Loucy (cell line): ENCODE measurements around the gene RHBDD2.

Experiments
- H2AFZ ChIP-seq: fragments of 200-600 bp; sonication (generic); 2 replicates; pipeline ENCODE4 v1.6.0; 2016; ENCODE audit warnings: antibody characterized with exemption, mild to moderate bottlenecking, low read length, moderate library complexity
- H3F3A ChIP-seq: fragments of 200-600 bp; 2 replicates; pipeline ENCODE4 v1.6.0; 2016; ENCODE audit warnings: antibody characterized with exemption, low read depth, mild to moderate bottlenecking
- H3K27me3 ChIP-seq: fragments of 200-600 bp; sonication (generic); 2 replicates; pipeline ENCODE4 v1.6.1; 2014; ENCODE audit warnings: low read length, mild to moderate bottlenecking; ENCODE audit not compliant: insufficient read depth, poor library complexity, severe bottlenecking
- H3K36me3 ChIP-seq: fragments of 200-600 bp; sonication (generic); 2 replicates; pipeline ENCODE4 v1.6.1; 2016; ENCODE audit warnings: low read length; ENCODE audit not compliant: insufficient read depth
- H3K4me1 ChIP-seq: fragments of 200-600 bp; sonication (generic); 2 replicates; pipeline ENCODE4 v1.5.1; 2014; ENCODE audit warnings: low read length, mild to moderate bottlenecking; ENCODE audit not compliant: insufficient read depth, poor library complexity, severe bottlenecking
- H3K4me2 ChIP-seq: fragments of 200-600 bp; sonication (generic); 2 replicates; pipeline ENCODE4 v1.6.0; 2014; ENCODE audit warnings: antibody characterized with exemption, low read length, low read depth, mild to moderate bottlenecking; ENCODE audit not compliant: poor library complexity, severe bottlenecking
- H3K4me3 ChIP-seq: fragments of 200-600 bp; sonication (generic); 2 replicates; pipeline ENCODE4 v1.5.1; 2014; ENCODE audit warnings: low read length, mild to moderate bottlenecking, mixed read lengths; ENCODE audit not compliant: poor library complexity, severe bottlenecking
- H3K79me2 ChIP-seq: fragments of 200-600 bp; sonication (generic); 2 replicates; pipeline ENCODE4 v1.6.1; 2014; ENCODE audit warnings: low read length; ENCODE audit not compliant: insufficient read depth
- H3K9ac ChIP-seq: fragments of 200-600 bp; sonication (generic); 2 replicates; pipeline ENCODE4 v1.6.0; 2014; ENCODE audit warnings: mild to moderate bottlenecking, low read depth, low read length, moderate library complexity; ENCODE audit not compliant: poor library complexity, severe bottlenecking
- H3K9me2 ChIP-seq: fragments of 200-600 bp; sonication (generic); replicated peaks from 2 replicates; pipeline ENCODE4 v1.6.1; 2016; ENCODE audit warnings: low read depth, low read length, mixed read lengths
- H3K9me3 ChIP-seq: fragments of 200-600 bp; sonication (generic); 2 replicates; pipeline ENCODE4 v1.6.1; 2014; ENCODE audit warnings: mild to moderate bottlenecking, antibody characterized with exemption, low read length, low read depth; ENCODE audit not compliant: insufficient read depth
- H4K20me1 ChIP-seq: fragments of 200-600 bp; sonication (generic); 2 replicates; pipeline ENCODE4 v1.6.0; 2014; ENCODE audit warnings: antibody characterized with exemption, low read length, mild to moderate bottlenecking; ENCODE audit not compliant: insufficient read depth, poor library complexity, severe bottlenecking
- EZH2phosphoT487 ChIP-seq: fragments of 200-600 bp; IDR thresholded peaks from 2 replicates; pipeline ENCODE4 v1.6.1; 2018; ENCODE audit warnings: antibody characterized with exemption, mild to moderate bottlenecking, moderate library complexity, borderline replicate concordance
- TF ChIP-seq, protein P1 (sequence below): fragments of 200-600 bp; sonication (generic); conservative IDR thresholded peaks from 2 replicates; pipeline ENCODE4 v1.5.1; 2014; ENCODE audit warnings: mild to moderate bottlenecking, antibody characterized with exemption, low read length

The RHBDD2 gene

DNA sequence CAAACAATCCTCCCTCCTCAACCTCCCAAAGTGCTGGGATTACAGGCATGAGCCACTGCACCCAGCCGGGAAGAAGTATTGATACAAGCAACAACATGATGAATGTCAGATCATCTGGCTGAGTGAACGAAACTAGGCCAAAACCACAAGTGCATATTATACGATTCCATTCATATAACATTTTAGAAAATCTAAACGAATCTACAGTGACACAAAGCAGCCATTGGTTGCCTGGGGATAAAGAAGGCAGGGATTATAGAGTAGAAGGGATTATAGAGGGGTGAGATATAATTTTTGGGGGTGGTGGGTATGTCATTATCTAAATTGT lies 11.5 kb upstream of the RHBDD2 start:
- H3K79me2 ChIP-seq: no peaks in the 10 kb centered on the region
- no peak overlapping the region for H3K4me2 ChIP-seq

DNA sequence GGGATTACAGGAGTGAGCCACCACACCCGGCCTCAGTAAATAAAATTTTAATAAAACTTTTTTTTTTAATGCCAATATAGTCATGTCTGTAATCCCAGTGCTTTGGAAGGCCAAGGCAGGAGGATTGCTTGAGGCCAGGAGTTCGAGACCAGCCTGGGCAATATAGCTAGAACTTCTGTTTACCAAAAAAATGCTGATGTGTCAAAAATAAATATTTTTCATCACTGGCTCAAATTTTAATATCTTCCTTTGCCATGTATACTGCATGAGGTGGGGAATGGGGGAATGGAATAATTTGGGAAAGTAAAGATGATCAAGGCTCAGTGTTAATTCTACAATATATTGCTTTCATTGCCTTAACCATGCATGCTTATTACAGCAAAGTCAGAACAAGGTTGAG lies 10.7 kb upstream of the RHBDD2 start:
- Histone ChIP-seq H3K4me2 (no peak overlapping the region), H3K79me2 (no peaks in the 10 kb centered on the region), H3F3A (no peaks in the 10 kb centered on the region), H4K20me1 (no peaks in the 10 kb centered on the region), H3K4me3 (no peak overlapping the region), H3K9me2 (no peaks in the 10 kb centered on the region), H3K9me3 (no peaks in the 10 kb centered on the region), H3K9ac (no peak overlapping the region), H3K27me3 (no peaks in the 10 kb centered on the region), H3K36me3 (no peaks in the 10 kb centered on the region), H3K4me1 (no peaks in the 10 kb centered on the region), H2AFZ (no peak overlapping the region)
- TF ChIP-seq, protein P1, sequence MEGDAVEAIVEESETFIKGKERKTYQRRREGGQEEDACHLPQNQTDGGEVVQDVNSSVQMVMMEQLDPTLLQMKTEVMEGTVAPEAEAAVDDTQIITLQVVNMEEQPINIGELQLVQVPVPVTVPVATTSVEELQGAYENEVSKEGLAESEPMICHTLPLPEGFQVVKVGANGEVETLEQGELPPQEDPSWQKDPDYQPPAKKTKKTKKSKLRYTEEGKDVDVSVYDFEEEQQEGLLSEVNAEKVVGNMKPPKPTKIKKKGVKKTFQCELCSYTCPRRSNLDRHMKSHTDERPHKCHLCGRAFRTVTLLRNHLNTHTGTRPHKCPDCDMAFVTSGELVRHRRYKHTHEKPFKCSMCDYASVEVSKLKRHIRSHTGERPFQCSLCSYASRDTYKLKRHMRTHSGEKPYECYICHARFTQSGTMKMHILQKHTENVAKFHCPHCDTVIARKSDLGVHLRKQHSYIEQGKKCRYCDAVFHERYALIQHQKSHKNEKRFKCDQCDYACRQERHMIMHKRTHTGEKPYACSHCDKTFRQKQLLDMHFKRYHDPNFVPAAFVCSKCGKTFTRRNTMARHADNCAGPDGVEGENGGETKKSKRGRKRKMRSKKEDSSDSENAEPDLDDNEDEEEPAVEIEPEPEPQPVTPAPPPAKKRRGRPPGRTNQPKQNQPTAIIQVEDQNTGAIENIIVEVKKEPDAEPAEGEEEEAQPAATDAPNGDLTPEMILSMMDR: no peak
- TF ChIP-seq EZH2phosphoT487: no peak

More for the DNA sequence above, 11.5 kb upstream of the RHBDD2 start:
- H3K36me3 ChIP-seq: no peaks in the 10 kb centered on the region
- H3K9ac ChIP-seq: no peak overlapping the region
- no peaks in the 10 kb centered on the region for H3K4me1 ChIP-seq
- H3K27me3 ChIP-seq: no peaks in the 10 kb centered on the region
- TF ChIP-seq, protein P1: no peak
- no peak for TF ChIP-seq EZH2phosphoT487
- no peak overlapping the region for H3K4me3 ChIP-seq
- no peak overlapping the region for H2AFZ ChIP-seq
- no peaks in the 10 kb centered on the region for H4K20me1 ChIP-seq
- no peaks in the 10 kb centered on the region for H3K9me2 ChIP-seq
- H3F3A ChIP-seq: no peaks in the 10 kb centered on the region
- H3K9me3 ChIP-seq: no peaks in the 10 kb centered on the region

DNA sequence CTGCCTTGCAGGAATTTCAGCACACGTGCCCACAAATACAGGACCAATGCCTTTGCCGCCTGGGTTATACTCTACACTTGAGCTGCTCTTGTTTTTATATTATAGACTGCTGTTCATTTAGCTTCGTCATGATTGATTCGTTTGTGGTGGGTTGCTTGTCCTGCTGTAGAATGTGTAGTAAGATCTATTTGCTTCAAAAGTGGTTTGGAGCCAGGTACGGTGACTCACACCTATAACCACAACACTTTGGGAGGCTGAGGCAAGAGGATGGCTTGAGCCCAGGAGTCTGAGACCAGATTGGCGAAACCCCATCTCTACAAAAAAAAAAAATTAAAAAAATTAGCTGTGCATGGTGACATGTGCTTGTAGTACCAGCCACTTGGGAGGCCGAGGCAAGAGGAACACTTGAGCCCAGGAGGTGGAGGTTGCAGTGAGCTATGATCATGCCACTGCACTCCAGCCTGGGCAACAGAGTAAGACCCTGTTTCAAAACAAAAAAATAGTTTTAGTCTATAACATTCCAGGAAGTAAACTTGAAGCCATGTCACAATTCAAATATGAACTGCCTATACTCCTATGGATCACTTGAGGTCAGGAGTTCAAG lies 9.0 kb upstream of the RHBDD2 start:
- no peak overlapping the region for H3K9ac ChIP-seq
- no peaks in the 10 kb centered on the region for H3F3A ChIP-seq
- TF ChIP-seq, protein P1: no peak
- TF ChIP-seq EZH2phosphoT487: no peak
- H3K27me3 ChIP-seq: no peaks in the 10 kb centered on the region
- no peaks in the 10 kb centered on the region for H4K20me1 ChIP-seq
- H3K4me2 ChIP-seq: no peak overlapping the region
- no peaks in the 10 kb centered on the region for H3K36me3 ChIP-seq
- no peak overlapping the region for H3K4me3 ChIP-seq
- no peaks in the 10 kb centered on the region for H3K4me1 ChIP-seq
- no peaks in the 10 kb centered on the region for H3K79me2 ChIP-seq
- H3K9me2 ChIP-seq: no peaks in the 10 kb centered on the region
- H3K9me3 ChIP-seq: no peaks in the 10 kb centered on the region
- H2AFZ ChIP-seq: no peak overlapping the region
